Left renal pelvis (tissue), 4 donors: ENCODE data around the gene ENC1. TPM values are rescaled to one million over a fixed set of nuclear protein-coding genes. Genes with fewer than 3 reads are reported as not detected.

Experiments used
- DNase-seq, 4 donors: peaks; one replicate each; pipeline ENCODE4 v3.0.0-alpha.2; 2013; ENCODE audit warnings: low read depth in 4 of 4, low spot score in 3 of 4
- polyA plus RNA-seq, 4 donors: library from polyadenylated mRNA; unstranded; fragments of 120-200 nt; gene quantifications; one replicate each; pipeline ENCODE4 v1.2.1, GENCODE V29; 2013; ENCODE audit not compliant: insufficient read length in 4 of 4

ENC1 gene
- polyA plus RNA-seq, 4 donors: 35.7 to 77.6 (median 72.8) TPM

GRCh38 chr5:74657165-74657564 lies 16.6 kb upstream of the ENC1 start:
- no peak for DNase-seq

- no peak for DNase-seq
Observed at GRCh38 chr5:74655716-74656115, 15.2 kb upstream of the ENC1 start.

GRCh38 chr5:74655206-74655605 lies 14.7 kb upstream of the ENC1 start:
- no peak for DNase-seq

- DNase-seq: no peak
Observed at GRCh38 chr5:74653991-74654390, 13.5 kb upstream of the ENC1 start.

DNA sequence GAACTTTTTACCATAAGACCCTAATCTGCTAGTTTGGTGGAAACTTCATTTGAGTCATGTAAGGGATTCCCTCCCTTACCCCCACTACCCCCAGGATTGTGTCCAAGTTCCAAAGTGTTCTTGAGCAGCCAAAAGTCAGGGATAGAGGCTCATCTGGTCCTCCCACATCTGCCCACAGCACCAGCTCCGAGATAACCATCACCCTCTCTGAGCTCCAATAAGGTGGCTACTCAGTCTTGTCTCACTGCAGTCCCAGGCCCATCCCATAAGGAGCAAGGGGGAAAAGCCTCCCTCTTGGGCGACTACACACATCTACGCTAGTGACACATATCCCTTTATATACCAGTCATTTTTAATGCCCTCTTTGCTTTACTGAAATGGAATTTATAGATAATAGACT lies 12.0 kb upstream of the ENC1 start:
- no peak for DNase-seq

DNA sequence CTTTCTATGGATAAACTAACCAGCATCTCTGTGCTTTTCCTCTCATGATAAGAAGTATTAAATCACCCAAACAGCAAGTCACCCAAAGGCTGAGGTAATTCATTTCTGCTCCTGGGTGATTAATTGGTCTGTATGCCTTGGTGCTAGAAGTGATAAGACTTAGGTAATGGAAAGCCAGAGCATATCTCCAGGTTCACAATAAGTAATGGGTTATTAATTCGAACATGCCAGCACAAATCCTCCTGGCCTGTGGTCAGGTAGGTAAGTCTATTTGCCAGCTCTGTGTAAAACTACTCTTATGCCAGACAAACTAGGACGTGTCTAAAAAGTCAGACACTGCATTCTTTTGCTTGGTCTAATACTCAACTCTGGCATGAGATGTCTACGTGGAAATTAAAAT lies 11.2 kb upstream of the ENC1 start:
- no peak for DNase-seq

- DNase-seq: no peak
Observed at GRCh38 chr5:74649421-74649973, 9.0 kb upstream of the ENC1 start.

DNA sequence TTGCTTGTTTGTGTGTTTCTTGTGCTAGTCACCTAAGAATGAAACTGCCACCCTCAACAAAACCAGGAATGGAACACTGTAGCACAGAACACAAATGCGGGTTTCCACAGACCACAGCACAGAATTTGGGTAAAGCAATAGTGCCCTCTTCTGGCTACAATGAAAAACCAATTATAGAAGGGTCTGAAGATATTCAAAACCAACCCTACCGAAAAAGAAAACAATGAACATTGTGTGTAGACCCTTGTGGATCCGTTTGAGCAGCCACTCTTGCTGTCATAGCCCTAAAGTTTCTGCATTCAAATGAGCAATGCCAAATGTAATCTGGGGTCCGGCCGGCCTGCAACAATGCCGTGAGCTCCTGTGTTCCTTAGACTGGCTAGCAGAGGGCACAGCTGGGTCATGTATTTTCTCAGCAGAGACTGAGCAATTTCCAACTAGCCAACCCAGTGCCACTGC lies 8.3 kb upstream of the ENC1 start:
- peak in 3 of 4 donors; percentile 50 to 52 (median 50) for DNase-seq

DNA sequence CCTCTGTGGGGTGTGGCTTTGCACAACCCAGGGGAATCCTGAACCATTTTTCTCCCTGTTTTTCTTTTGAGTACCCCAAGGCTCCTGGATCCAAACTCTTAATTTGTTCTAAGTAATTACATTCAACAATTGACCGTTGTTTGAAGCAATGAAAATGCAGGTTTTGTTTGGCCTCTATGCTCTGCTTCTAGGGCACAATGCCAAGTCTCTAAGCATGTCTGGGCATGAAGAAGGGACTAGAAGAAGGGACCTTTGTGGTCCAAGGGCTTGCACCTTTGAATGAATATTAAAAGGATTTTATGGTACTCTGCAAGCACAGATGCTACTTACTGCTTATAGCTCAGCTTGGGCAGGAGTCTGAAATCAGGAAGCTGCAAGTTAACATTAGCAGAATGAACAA lies 6.6 kb upstream of the ENC1 start:
- DNase-seq: no peak

- DNase-seq: no peak
Observed at GRCh38 chr5:74643111-74643562, 2.6 kb upstream of the ENC1 start.

DNA sequence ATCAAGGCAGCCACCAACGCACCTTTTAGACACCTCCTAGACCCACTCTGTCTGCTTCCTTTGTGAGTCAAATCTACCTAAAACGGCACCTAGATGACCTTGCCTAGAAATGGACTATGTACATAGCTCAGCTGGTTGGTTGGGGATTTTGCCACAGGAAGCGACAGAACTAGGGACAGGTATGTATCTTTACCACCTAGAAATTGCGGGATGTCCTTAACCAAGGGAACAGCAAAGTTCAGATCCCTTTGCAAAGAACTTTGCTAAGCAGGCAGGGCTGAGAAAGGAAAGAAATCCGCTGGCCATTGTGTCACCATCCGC lies 2.0 kb upstream of the ENC1 start:
- DNase-seq: no peak

GRCh38 chr5:74641735-74642542 lies 1.4 kb upstream of the ENC1 start:
- peak; percentile 65 to 71 (median 68) for DNase-seq

GRCh38 chr5:74640954-74641734 lies 616 bp upstream of the ENC1 start:
- peak; percentile 63 to 77 (median 72) for DNase-seq

DNA sequence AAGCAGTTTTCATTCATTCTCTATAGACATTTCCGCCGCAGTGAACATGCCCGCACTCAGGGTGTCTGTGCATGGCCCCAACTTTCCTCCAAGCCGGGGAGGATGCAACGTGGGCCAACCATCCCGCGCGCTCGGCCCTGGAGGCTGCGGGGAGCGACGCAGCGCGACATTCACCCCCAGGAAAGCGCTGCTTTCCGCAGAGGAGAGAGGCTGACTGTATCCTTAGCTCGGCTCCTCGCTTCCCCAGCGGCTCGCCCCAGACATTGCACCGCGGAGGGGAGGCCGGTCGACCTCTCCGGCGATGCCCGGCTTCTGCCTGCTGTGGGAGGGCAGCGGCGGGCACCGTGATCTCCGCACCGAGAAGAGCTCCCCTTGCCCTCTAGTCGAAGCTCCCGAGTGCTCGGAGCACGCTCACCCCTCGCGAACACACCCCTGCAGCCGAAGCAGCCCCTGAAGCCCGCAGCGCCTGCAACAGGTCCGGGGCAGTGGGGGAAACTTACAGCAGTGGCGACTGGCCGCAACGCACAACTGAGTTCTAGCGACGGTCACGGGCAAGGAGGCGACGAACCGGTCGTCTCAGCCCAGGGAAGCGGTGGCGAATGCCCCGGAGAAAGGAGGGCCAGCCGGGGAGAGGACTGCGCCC lies 600 bp downstream of the ENC1 start:
- DNase-seq: no peak

DNA sequence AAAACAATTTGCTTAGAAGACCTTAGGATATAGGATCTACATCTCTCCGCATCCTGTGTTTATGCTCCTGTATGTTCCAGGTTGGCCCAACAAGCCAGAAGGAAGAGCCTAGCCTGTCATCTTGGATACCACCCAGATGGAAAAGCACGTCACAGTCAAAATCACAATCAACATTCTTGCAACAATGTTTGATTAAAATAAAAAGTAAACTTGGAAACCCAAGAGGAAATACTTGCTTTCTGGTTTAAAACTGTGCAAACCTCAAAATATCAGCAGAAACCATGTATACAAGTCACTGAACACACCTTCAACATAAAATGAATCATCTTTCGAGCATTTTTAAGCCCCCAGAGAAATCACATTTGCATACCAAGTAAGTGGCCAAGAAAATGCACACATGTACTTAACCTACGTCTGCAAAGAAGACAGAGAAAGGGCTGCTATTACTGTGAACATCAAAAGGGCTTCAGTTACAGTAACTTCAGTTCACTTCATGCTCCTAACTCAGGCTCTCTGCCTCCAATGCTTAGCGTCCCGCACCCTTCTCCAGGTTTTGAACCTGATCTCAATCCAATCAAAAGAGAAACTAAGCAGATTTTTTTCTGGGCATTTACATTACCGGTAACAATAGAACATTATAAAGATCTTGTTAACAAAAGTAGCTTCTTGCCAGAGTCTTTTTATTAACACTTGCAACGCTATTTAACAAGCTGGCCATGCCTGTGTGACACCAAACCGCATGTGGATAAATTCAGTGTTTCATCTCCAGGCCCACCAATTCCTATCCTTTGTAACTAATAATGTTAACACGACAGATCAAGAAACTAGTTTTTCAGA lies 1.3 kb downstream of the ENC1 start:
- DNase-seq: no peak

- DNase-seq: no peak
Observed at GRCh38 chr5:74638544-74638969, 2.0 kb downstream of the ENC1 start.

DNA sequence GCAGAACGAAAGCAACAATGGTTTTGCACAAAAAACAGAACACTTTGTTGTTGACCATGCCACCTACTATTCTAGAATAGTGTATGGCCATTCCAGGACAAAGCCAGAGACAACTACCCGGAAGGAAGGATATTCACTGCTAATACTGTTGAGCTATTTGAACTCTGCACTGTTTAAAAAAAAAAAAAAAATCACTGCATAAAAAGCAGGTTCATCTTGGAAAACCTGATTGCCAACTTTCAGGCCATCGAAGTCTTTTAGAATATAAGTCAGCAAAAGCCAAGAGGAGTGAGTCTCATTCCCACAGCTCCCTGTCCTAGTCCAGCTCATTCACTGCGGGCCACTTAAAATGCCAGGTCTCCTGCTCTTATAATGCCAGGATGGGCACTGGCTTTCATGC lies 4.0 kb downstream of the ENC1 start:
- DNase-seq: no peak

GRCh38 chr5:74636149-74636548 lies 4.4 kb downstream of the ENC1 start:
- DNase-seq: no peak

DNA sequence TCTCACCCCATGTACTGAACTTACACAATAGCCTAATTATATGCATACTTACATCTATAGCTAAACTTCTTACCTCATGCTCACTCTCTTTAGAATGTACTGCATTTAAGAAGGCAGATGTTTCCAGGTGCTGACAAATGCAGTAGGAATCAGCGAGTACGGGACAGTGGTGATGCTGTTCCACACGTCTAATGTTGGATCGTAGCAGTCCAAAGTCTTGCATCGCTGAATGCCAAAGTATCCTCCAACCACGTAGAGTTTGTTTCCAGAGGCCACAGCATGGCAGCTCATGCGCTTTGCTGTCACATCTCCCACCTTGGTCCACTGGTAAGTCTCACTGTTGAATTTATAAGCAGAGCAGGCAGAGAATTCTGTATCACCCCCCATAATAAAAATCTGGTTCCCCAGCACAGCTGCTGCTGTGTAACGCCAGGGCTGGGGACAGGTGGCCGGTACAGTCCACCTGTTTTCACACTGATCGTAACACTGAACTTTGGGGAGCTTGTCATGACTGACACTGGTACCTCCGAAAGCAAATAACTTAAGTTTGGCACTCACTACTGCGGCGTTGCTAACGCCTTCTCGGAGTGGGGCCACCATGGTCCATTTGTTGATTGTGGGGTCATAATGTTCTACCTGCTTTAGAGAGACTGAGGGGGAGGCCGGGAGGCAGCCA lies 5.8 kb downstream of the ENC1 start:
- no peak for DNase-seq

DNA sequence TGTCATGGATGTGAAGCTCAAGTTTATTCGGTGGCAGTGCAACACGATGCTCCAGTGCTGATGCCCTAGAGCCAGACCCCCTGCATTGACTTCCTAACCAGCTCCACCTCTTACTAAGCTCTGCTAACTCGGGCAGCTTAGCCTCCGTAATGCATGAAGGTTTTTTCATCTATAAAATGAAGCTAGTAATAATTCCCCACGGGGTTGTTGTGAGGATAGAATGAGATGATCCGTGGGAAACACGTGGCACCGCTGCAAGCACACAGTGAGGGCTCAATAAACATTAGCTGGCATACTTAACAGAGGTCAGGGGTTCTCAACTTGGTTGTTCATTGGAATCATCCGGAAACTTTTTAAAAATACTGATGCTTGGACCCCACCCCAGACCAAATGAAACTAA lies 6.8 kb downstream of the ENC1 start:
- no peak for DNase-seq
